CD1c-positive myeloid dendritic cell (primary cell): ENCODE measurements around the gene SHC2.
"Not testable (repeated sequence)": the region's sequence is repeated elsewhere in the genome, so short reads cannot be mapped to it uniquely, and the experiment has no call there.

Source experiments
- DNase-seq: peaks from one replicate; pipeline ENCODE4 v3.0.0-alpha.2; 2016; ENCODE audit errors: extremely low spot score

Gene SHC2

DNA sequence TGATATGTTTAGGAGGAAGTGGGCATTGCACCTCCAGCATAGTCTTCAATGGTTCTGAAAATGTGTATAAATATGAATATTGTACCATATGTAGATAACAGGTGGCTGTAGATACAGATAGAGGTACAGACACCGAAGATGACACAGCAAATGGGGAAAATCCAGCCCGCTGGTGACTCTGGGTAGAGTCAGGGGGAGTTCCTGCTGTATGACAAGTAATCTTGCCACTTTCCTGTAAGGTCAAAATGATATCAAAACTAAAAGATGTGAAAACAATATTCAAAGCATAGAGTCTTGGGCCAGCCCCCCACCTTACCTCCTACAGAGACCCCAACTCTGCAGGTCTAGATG, 69.7 kb downstream of the SHC2 start:
- DNase-seq = no peak

GRCh38 chr19:390386-391206, 70.2 kb downstream of the SHC2 start:
- no peak for DNase-seq

GRCh38 chr19:389935-390289, 70.9 kb downstream of the SHC2 start:
- DNase-seq = no peak

DNA sequence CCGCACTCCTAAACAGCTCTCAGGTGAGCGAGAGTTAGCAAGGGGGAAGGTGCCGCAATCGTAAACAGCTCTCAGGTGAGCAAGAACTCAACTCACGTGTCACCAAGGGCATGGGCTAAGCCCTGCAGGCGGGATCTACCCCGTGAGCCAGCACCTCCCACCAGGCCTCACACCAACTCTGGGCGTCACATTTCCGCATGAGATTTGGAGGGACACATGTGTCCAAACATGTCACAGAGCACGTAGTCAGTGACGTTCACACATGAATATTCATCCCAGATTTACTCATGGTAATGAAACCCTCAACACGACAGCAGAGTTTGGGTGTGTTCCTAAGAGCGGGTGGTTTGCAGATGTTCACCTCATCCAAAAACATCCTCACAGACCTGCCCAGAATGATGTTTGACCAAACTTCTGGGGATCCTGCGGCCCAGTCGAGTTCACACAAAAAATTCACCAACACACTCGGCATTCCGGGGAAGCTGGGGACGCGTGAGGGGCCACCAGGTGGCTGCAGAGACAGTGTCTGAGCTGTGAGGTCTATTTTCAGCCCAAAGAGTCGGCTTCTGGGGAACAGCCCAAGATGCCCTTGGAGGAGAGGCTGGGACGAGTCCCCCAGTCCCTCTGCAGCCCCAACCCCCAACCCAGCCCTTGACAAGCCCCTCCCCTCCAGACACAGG, 71.4 kb downstream of the SHC2 start:
- no peak for DNase-seq

GRCh38 chr19:388691-389090, 72.1 kb downstream of the SHC2 start:
- DNase-seq = no peak

GRCh38 chr19:387777-388176, 73.1 kb downstream of the SHC2 start:
- DNase-seq = no peak

DNA sequence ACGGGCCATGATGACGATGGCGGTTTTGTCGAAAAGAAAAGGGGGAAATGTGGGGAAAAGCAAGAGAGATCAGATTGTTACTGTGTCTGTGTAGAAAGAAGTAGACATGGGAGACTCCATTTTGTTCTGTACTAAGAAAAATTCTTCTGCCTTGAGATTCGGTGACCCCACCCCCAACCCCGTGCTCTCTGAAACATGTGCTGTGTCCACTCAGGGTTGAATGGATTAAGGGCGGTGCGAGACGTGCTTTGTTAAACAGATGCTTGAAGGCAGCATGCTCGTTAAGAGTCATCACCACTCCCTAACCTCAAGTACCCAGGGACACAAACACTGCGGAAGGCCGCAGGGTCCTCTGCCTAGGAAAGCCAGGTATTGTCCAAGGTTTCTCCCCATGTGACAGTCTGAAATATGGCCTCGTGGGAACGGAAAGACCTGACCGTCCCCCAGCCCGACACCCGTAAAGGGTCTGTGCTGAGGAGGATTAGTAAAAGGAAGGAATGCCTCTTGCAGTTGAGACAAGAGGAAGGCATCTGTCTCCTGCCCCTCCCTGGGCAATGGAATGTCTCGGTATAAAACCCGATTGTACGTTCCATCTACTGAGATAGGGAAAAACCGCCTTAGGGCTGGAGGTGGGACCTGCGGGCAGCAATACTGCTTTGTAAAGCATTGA, 74.1 kb downstream of the SHC2 start:
- not testable (repeated sequence) for DNase-seq

GRCh38 chr19:386189-386588, 74.6 kb downstream of the SHC2 start:
- not testable (repeated sequence) for DNase-seq

DNA sequence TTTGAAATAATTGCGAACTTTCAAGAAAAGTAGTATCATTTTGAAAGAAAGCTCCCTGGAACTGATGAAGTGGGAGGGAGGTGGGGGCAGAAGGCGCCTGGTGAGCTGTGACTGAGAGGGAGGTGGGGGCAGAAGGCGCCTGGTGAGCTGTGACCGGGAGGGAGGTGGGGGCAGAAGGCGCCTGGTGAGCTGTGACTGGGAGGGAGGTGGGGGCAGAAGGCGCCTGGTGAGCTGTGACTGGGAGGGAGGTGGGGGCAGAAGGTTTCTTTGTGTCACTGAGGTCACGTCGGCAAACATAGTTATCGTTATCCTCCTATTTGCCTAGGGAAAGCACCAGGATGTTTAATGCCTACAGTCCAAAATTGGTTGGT, 76.0 kb downstream of the SHC2 start:
- no peak for DNase-seq

DNA sequence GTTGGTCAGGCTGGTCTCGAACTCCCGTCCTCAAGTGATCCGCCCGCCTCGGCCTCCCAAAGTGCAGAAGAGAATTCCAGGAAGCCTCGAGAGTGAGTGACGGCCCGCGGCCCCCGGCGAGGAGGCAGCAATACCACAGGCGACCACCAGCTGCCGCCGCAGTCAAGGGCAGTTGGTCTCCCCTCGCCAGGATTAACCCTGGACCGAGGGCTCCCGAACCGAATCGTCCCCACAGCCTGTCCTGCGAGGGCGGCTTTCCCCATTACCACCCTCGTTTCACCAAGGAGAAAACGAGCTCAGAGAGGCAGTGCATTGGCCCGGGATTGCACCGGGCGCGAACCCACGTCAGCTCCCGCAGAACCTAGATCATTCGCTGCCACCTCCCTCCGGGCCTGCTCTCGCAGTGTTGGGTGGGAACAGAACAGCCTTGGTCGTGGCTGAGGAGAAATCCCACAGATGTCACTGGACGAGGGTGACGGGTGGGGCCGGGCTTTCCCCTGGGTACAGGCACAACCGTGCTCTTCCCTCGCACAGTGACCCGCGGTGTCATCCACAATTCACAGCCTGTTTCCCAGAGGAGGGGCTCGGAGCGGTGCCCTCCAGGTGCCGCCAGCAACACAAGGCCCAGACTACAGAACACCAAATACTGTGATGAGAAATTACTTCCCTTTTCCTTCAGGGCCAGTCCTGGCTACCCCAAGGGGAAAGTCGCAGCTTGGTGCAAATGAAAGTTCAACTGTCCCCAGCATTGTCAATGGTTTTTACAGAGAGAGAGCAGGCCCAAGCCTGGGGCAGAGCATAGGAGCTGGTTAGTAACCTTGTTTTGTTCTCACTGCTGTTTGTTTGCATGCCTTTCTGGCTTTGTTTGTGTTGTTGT, 76.7 kb downstream of the SHC2 start:
- DNase-seq = peak; percentile 4

DNA sequence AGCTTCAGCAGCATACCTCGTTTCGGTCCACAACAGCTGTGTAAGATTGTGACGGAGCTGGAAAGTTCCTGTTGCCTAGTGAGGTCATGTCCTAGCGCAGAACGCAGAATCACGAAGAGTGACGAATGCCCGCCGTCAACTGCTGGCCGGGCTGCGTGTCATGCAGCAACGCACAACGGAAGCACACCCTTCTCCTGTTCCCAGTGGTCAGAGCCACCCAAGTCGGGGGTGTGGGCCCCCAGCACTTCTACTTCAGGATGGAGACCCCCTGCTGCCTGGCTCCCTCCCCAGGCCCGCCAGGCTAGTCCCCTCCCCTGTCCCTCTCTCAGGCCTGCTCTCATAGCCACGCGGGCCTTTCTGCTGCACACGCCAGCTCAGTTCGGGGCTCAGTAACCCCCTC, 77.8 kb downstream of the SHC2 start:
- DNase-seq = no peak

DNA sequence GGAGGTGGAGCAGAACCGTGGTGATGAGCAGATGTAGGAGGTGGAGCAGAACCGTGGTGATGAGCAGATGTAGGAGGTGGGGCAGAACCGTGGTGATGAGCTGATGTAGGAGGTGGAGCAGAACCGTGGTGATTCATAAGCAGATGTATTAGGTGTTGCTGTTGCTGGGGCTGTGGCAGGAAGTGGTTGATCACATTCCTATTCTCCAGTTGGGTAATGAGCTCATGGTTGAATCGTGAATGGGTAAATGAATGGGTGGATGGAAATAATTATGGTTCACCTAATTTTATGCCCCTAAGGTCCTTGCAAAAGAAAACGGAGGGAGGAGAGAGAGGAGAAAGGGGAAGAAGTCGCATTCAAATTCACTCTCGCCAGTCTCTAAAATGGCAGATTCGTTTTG, 78.3 kb downstream of the SHC2 start:
- peak; percentile 3 for DNase-seq

DNA sequence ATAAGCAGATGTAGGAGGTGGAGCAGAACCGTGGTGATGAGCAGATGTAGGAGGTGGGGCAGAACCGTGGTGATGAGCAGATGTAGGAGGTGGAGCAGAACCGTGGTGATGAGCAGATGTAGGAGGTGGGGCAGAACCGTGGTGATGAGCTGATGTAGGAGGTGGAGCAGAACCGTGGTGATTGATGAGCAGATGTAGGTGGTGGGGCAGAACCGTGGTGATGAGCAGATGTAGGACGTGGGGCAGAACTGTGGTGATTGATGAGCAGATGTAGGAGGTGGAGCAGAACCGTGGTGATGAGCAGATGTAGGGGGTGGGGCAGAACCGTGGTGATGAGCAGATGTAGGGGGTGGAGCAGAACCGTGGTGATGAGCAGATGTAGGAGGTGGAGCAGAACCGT, 78.9 kb downstream of the SHC2 start:
- not testable (repeated sequence) for DNase-seq

- not testable (repeated sequence) for DNase-seq
Observed at GRCh38 chr19:380618-381219, 80.1 kb downstream of the SHC2 start.

- DNase-seq = no peak
Observed at GRCh38 chr19:379796-380195, 81.0 kb downstream of the SHC2 start.

DNA sequence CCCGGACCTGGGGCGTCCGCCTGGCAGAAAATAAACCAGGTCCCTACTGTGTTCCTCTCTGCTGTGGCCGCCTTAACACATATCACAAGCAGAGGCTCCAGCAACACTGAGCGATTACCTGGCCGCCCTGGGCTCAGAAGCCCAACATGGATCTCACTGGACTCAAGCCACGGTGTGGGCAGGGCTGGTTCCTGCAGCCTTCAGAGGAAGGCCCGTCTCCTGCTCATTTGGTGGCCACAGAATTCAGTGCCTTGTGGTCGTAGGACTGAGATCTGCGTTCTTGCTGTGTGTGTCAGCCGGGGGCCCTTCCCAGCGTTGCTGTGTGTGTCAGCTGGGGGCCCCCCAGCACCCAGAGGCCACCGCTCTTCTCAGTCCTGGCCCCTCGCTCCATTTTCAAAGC, 82.1 kb downstream of the SHC2 start:
- no peak for DNase-seq

DNA sequence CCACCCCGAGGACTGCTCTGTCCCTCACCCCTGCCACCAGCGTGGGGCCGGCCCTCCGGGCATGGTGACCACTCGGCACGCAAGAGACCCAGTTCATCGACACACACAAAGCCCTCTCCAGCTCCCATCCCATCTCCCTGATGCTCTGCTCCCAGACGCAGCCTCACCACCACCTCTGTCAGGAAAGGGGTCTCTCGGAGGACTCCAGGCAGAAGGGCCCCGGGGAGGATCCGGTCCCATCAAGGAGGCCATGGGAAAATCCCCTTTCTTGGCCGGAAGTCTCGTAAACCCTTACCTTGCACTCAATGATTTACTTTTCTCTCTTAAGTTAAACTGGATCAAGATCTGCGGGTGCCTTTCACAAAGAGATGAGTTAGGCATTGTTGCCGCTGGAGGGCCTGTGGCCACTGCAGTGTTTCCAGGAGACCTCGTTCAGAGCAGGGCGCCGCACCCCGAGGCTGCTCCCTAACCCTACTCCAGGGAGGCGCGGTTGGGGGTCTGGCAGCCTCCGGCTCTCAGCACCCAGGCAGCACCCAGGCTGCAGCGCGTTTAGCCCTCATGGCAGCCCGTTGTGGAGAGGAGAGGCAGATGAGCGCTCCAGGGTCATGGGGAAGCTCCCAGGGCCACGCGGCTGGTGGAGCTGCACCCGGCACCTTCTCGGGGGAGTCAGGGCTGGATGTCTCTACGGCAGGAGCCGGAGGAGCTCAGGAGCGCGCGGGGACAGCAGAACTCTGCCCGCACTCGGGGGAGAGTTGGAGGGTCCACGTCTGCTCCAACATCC, 82.8 kb downstream of the SHC2 start:
- no peak for DNase-seq

GRCh38 chr19:376111-376470, 84.7 kb downstream of the SHC2 start:
- DNase-seq = no peak

GRCh38 chr19:375395-376110, 85.3 kb downstream of the SHC2 start:
- no peak for DNase-seq

DNA sequence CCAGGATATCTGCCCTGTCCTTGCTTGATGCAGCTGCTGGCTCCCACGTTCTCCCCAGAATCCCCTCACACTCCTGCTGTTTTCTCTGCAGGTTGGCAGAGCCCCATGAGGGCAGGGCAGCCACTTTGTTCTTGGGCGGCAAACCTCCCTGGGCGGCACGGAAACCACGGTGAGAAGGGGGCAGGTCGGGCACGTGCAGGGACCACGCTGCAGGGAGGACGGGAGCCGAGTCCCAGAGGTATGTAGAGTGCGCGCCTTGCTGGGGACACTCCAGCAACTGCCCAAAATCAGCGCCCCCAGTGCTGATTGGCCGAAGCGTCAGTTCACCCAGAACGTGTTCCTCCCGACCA, 86.0 kb downstream of the SHC2 start:
- DNase-seq = no peak
